ENCODE results near the gene FBXO24. TPM values are rescaled to one million over a fixed set of nuclear protein-coding genes. Genes with fewer than 3 reads are reported as not detected.
A peak's percentile ranks its signal among the peaks of the same experiment; 100 is the strongest.

The FBXO24 gene
- total and polyA plus RNA-seq, 2 of the 4 experiments (the other 2 are of a cell fraction), result 0.43 to 0.54 TPM

DNA sequence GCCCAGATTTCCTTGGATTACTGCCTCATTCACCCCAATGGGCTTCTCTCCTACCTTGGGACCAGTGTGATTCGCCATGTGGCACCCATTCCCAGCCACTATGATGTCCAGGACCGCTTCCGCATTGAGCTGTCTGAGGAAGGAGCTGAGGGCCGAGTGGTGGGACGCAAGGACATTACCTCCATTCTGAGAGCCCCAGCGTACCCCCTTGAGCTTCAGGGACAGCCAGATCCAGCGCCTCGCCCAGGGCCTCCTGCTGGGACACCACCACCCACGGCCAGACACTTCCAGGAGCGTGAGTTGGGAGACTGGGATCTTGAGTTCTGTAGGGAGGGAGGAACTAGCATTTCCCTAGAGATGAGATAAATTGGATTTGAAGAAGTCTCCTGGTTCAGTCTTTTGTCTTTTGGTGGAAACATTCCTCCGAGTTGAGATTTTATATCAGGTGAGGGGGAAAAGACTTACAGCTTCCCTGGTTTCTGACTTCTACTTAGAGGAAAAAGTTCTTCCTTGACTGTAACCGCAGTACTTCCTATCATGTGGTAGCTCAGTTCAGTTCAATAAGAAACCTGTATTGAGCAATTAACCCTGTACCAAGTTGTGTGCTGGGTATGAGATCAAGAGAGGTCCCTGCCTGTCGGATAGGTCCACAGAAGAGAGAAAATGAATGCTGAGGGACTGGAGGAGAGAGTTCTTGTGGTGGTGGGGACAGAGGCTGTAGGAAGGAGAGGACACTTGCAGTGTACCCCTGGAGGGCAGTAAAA lies 27.5 kb downstream of the FBXO24 start:
- WGBS, 2 experiments (ENCODE audit: extremely low coverage in 2 of 2, insufficient read length in 1 of 2), result no CpG with 5 or more reads among the region's 13 CpGs
- H2BK15ac ChIP-seq (ENCODE audit: low read depth, low read length), result no peak overlapping the region
- H3K23ac ChIP-seq (ENCODE audit: low read depth, low read length), result peak overlapping the region; percentile 19; the same call in 1 of the 2 replicates
- no peak overlapping the region for H3K9ac ChIP-seq (ENCODE audit: low read depth, low read length)
- peaks cover 0 to 19% of the 10 kb centered on the region in 2 experiments; a peak in 3 of 4 replicates for H3K79me1 ChIP-seq (ENCODE audit: low read depth in 1 of 2, low read length in 2 of 2)
- peak overlapping the region; percentile 97 for H2AK9ac ChIP-seq (replicated peaks; ENCODE audit: low read depth, low read length, poor library complexity)
- ATAC-seq (ENCODE audit: low read depth) (no peak), DNase-seq (no peak)
- intact Hi-C loops (cut with micrococcal nuclease), result loop anchor here (2.0 to 5.0 kb wide), 2 partner anchors 59 to 239 kb away; partner anchors contain the start of genes GNB2 and SLC12A9
- H3K4me3 ChIP-seq (ENCODE audit: insufficient read depth, low read depth, low read length), result peak overlapping the region; percentile 68
- POLR2A ChIA-PET (ENCODE audit: unreplicated experiment), result no interaction called here
- no peak overlapping the region for H3K4ac ChIP-seq (ENCODE audit: low read depth, low read length)
- H4K91ac ChIP-seq (ENCODE audit: insufficient read depth, low read depth, low read length), result no peak overlapping the region
- H3K18ac ChIP-seq (ENCODE audit: low read depth, low read length), result no peak overlapping the region
- peak overlapping the region; percentile 99 for H3K4me2 ChIP-seq (ENCODE audit: low read depth, low read length)
- peaks cover 3% of the 10 kb centered on the region; the same call in 1 of the 2 replicates for H3K9me1 ChIP-seq (ENCODE audit: insufficient read depth, low read length)
- TF ChIP-seq CHD1 (IDR thresholded peaks at IDR 0.05; ENCODE audit: low read depth, low read length) (no peak), MAZ (IDR thresholded peaks at IDR 0.05; ENCODE audit: borderline replicate concordance, low read depth, low read length) (no peak), RAD21 (IDR thresholded peaks at IDR 0.05; ENCODE audit: low read length) (no peak), BHLHE40 (IDR thresholded peaks at IDR 0.05; ENCODE audit: low read depth, low read length) (no peak), NFE2L2 (IDR thresholded peaks at IDR 0.05; ENCODE audit: low read depth, low read length) (no peak), MAFK (IDR thresholded peaks at IDR 0.05; ENCODE audit: low read depth, low read length) (no peak), SMC3 (IDR thresholded peaks at IDR 0.05; ENCODE audit: low read depth, low read length) (no peak), RFX5 (IDR thresholded peaks at IDR 0.05; ENCODE audit: low read depth, low read length) (no peak), CEBPB (IDR thresholded peaks at IDR 0.05; ENCODE audit: low read depth, low read length) (no peak), RCOR1 (IDR thresholded peaks at IDR 0.05; ENCODE audit: insufficient replicate concordance, low read length) (no peak), POLR2A (IDR thresholded peaks at IDR 0.05; ENCODE audit: low read depth, low read length) (no peak)
- TF ChIP-seq, protein P1, sequence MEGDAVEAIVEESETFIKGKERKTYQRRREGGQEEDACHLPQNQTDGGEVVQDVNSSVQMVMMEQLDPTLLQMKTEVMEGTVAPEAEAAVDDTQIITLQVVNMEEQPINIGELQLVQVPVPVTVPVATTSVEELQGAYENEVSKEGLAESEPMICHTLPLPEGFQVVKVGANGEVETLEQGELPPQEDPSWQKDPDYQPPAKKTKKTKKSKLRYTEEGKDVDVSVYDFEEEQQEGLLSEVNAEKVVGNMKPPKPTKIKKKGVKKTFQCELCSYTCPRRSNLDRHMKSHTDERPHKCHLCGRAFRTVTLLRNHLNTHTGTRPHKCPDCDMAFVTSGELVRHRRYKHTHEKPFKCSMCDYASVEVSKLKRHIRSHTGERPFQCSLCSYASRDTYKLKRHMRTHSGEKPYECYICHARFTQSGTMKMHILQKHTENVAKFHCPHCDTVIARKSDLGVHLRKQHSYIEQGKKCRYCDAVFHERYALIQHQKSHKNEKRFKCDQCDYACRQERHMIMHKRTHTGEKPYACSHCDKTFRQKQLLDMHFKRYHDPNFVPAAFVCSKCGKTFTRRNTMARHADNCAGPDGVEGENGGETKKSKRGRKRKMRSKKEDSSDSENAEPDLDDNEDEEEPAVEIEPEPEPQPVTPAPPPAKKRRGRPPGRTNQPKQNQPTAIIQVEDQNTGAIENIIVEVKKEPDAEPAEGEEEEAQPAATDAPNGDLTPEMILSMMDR (conservative IDR thresholded peaks at IDR 0.05; ENCODE audit: low read depth, low read length), result no peak
- TF ChIP-seq, protein P2, sequence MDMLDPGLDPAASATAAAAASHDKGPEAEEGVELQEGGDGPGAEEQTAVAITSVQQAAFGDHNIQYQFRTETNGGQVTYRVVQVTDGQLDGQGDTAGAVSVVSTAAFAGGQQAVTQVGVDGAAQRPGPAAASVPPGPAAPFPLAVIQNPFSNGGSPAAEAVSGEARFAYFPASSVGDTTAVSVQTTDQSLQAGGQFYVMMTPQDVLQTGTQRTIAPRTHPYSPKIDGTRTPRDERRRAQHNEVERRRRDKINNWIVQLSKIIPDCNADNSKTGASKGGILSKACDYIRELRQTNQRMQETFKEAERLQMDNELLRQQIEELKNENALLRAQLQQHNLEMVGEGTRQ (IDR thresholded peaks at IDR 0.05; ENCODE audit: low read depth, low read length), result no peak
- H2BK20ac ChIP-seq (ENCODE audit: low read depth, low read length), result no peak overlapping the region
- in situ Hi-C loops (cut with MboI; ENCODE audit: low sequenced_read_pairs), result no loop called here
- no peaks in the 10 kb centered on the region for H4K20me1 ChIP-seq (ENCODE audit: insufficient read depth, low read length)
- H4K5ac ChIP-seq (ENCODE audit: low read depth, low read length), result no peak overlapping the region
- peaks cover 6% of the 10 kb centered on the region for H3K4me1 ChIP-seq (ENCODE audit: control insufficient read depth, insufficient read depth, low read length)
- dilution Hi-C loops (cut with HindIII; ENCODE audit: low sequenced_read_pairs, unreplicated experiment), result no loop called here
- no peaks in the 10 kb centered on the region for H3K9me3 ChIP-seq (ENCODE audit: control insufficient read depth, insufficient read depth, low read length)
- H3K27ac ChIP-seq (ENCODE audit: insufficient read depth, low read length), result no peak overlapping the region
- H3K27me3 ChIP-seq (ENCODE audit: control insufficient read depth, insufficient read depth, low read length), result no peaks in the 10 kb centered on the region
- H2BK5ac ChIP-seq (ENCODE audit: low read depth, low read length, poor library complexity, severe bottlenecking), result no peak overlapping the region
- H3K56ac ChIP-seq (ENCODE audit: extremely low read depth, insufficient read depth, low read length), result no peak overlapping the region
- H2AK5ac ChIP-seq (ENCODE audit: low read depth, low read length), result no peak overlapping the region
- CTCF ChIA-PET, result interaction anchor here (0.6 kb wide), 2 partner anchors 98 to 174 kb away, joined by 3 to 6 read pairs; no protein-coding TSS in a partner anchor
- H2BK120ac ChIP-seq (ENCODE audit: low read depth, low read length), result no peak overlapping the region
- H3K36me3 ChIP-seq (ENCODE audit: control insufficient read depth, insufficient read depth, low read length), result no peaks in the 10 kb centered on the region; the same call in 1 of the 2 replicates
- H2AFZ ChIP-seq (replicated peaks; ENCODE audit: low read length, poor library complexity), result peak overlapping the region; percentile 95
- no TSS peak for BruUV-seq (replicated peaks)
- H4K8ac ChIP-seq (ENCODE audit: low read depth in 2 of 2, low read length in 2 of 2), result no peak overlapping the region
- H3K14ac ChIP-seq (replicated peaks; ENCODE audit: low read depth, low read length), result no peak overlapping the region

Data from IMR-90 (cell line).